ENCODE data around the gene CTNND2. TPM values are rescaled to one million over a fixed set of nuclear protein-coding genes. Genes with fewer than 3 reads are reported as not detected.

CTNND2 gene
- polyA plus RNA-seq, 1 experiment: not detected

DNA sequence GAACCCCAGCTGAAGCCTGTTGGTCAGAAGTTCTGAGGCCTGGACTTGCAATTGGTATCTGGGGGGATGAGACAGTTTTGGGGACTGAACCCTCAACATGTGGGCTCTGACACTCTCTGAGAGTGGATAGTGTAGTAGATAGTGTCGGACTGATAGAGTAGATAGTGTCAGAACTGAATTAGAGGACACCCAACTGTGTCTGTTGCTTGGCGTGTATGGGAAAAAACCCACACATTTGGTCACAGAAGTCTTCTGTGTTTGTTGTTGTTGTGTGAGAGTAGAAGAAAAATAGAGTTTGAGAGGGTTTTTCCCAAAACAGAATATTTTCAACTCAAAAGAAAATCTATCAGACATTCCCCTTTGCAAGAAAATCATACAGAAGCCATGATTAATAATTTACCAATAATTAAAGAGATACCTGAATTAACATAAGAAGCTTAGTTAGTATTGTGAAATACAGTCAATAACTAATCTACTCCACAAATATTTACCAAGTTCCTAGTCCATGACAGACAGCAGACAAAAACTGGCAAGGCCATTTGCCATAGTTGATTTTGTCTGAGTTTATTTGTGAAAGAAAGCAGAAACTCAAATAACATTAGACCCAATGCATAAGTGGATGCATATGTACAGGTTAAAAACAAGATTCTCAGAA lies 170.9 kb downstream of the CTNND2 start:
- H3K9me3 ChIP-seq (ENCODE audit: control insufficient read depth, insufficient read depth, low read length): peaks cover 10% of the 10 kb centered on the region; the same call in 1 of the 2 replicates
- no peak for DNase-seq (ENCODE audit: low read depth, low spot score)
- CTCF ChIA-PET: no interaction called here
- POLR2A ChIA-PET: no interaction called here
- no peak overlapping the region for H3K4me3 ChIP-seq (ENCODE audit: low read depth, low read length)
- no peaks in the 10 kb centered on the region for H3K27me3 ChIP-seq (ENCODE audit: control insufficient read depth, insufficient read depth, low read length)
- no peak overlapping the region for H3K27ac ChIP-seq (ENCODE audit: low read depth, low read length)
- TF ChIP-seq, protein P1, sequence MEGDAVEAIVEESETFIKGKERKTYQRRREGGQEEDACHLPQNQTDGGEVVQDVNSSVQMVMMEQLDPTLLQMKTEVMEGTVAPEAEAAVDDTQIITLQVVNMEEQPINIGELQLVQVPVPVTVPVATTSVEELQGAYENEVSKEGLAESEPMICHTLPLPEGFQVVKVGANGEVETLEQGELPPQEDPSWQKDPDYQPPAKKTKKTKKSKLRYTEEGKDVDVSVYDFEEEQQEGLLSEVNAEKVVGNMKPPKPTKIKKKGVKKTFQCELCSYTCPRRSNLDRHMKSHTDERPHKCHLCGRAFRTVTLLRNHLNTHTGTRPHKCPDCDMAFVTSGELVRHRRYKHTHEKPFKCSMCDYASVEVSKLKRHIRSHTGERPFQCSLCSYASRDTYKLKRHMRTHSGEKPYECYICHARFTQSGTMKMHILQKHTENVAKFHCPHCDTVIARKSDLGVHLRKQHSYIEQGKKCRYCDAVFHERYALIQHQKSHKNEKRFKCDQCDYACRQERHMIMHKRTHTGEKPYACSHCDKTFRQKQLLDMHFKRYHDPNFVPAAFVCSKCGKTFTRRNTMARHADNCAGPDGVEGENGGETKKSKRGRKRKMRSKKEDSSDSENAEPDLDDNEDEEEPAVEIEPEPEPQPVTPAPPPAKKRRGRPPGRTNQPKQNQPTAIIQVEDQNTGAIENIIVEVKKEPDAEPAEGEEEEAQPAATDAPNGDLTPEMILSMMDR (IDR thresholded peaks at IDR 0.05; ENCODE audit: low read depth, low read length): no peak

DNA sequence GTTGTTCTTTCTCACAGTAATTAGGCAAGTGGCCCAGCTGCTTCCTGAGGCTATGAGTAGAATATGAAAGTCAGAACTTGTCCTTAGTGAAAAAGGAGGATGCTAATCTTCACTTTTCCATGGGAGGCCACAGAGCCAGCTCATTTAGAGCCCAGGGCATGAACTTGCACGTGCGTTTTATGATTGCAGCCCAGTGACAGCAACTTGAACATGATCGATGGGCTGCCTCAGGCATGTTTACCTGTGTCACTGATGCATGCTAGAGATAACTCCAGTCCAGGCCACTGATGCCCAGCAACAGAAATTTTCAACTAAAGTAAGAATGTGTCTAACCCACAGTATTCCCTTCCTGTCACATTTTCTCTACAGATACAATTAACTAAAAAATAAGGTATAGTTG lies 179.3 kb downstream of the CTNND2 start:
- H3K27me3 ChIP-seq (ENCODE audit: control insufficient read depth, insufficient read depth, low read length): no peaks in the 10 kb centered on the region
- DNase-seq (ENCODE audit: low read depth, low spot score): no peak
- no peak overlapping the region for H3K27ac ChIP-seq (ENCODE audit: low read depth, low read length)
- ChIA-PET POLR2A (no interaction called here), CTCF (no interaction called here)
- H3K4me3 ChIP-seq (ENCODE audit: low read depth, low read length): no peak overlapping the region
- peaks cover 2% of the 10 kb centered on the region for H3K9me3 ChIP-seq (ENCODE audit: control insufficient read depth, insufficient read depth, low read length)
- TF ChIP-seq, protein P1 (IDR thresholded peaks at IDR 0.05; ENCODE audit: low read depth, low read length): no peak

GRCh38 chr5:11719888-11720481 lies 184.3 kb downstream of the CTNND2 start:
- H3K27me3 ChIP-seq (ENCODE audit: control insufficient read depth, insufficient read depth, low read length): no peaks in the 10 kb centered on the region
- ChIA-PET CTCF (no interaction called here), POLR2A (no interaction called here)
- TF ChIP-seq, protein P1 (IDR thresholded peaks at IDR 0.05; ENCODE audit: low read depth, low read length): no peak
- H3K4me3 ChIP-seq (ENCODE audit: low read depth, low read length): no peak overlapping the region
- H3K27ac ChIP-seq (ENCODE audit: low read depth, low read length): no peak overlapping the region
- no peak for DNase-seq (ENCODE audit: low read depth, low spot score)
- H3K9me3 ChIP-seq (ENCODE audit: control insufficient read depth, insufficient read depth, low read length): peaks cover 2% of the 10 kb centered on the region

- POLR2A ChIA-PET: no interaction called here
- CTCF ChIA-PET: no interaction called here
These were observed 188.6 kb downstream of the CTNND2 start for GRCh38 chr5:11715461-11716196.

More at GRCh38 chr5:11715461-11716196, 188.6 kb downstream of the CTNND2 start:
- TF ChIP-seq, protein P1 (IDR thresholded peaks at IDR 0.05; ENCODE audit: low read depth, low read length): no peak
- no peak for DNase-seq (ENCODE audit: low read depth, low spot score)
- no peak overlapping the region for H3K4me3 ChIP-seq (ENCODE audit: low read depth, low read length)
- H3K9me3 ChIP-seq (ENCODE audit: control insufficient read depth, insufficient read depth, low read length): peaks cover 3% of the 10 kb centered on the region; the same call in 1 of the 2 replicates
- H3K27ac ChIP-seq (ENCODE audit: low read depth, low read length): no peak overlapping the region
- H3K27me3 ChIP-seq (ENCODE audit: control insufficient read depth, insufficient read depth, low read length): no peaks in the 10 kb centered on the region
